ENCODE measurements around the gene ASL. TPM values are rescaled to one million over a fixed set of nuclear protein-coding genes. Genes with fewer than 3 reads are reported as not detected.
"Not testable (repeated sequence)": the region's sequence is repeated elsewhere in the genome, so short reads cannot be mapped to it uniquely, and the experiment has no call there.

ASL gene
- total RNA-seq (2021; fragmentation: NEBNext Ultra II Directional; extraction: Animal tissue kit (Norgen Biotek cat#: 25700)), result 10 to 100 TPM; 40.5 to 47.4 (median 41.8) TPM
- long read RNA-seq, transcript ASL-205 (16 exons, 1,622 nt), result minor isoform, 23 of 100 reads
- long read RNA-seq, transcript ASL-201 (17 exons, 2,143 nt), result major isoform, 30 of 100 reads
- long read RNA-seq, partial matches to known transcripts, result 27 of 100 reads
- long read RNA-seq, other reads (novel, unspliced or antisense), result 19 of 100 reads

DNA sequence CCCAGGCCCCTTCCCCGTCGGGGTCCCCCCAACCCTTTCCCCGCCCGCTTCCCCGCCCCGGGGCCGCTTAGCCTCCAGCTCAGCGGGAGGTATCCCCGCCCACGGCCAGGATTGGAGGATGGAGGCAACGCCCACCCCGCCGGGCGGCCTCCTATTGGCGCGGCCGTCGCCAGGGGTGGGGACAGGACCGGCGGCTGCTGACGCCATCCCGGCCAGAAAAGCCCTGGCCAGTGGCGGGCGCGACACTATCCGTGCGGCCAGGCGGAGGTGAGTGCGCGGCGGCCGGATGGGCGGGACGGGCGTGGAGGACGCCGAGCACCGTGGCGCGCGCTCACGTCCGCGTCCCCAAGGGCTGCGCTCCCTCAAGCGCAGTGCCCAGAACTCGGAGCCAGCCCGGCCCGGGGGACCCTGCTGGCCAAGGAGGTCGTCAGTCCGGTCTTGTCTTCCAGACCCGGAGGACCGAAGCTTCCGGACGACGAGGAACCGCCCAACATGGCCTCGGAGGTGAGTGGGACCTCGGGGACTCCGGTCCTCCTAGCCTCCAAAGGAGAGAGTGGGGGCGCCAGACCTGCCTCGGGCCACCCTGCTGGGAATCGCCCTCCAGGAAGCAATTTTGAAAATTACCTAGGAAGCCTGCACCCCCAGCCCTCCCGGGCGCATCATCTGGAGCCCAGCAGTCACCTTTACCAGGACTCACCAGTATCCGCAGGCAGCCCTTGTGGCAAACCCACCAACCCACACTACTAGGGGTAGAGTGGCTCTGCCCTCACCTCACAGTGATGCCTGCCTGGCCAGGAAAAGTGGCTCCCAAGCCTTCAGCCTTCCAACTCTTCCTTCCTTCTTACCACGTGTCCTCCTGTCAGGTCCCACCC, at the start of gene ASL:
Gene ASL, plus strand, starts transcription at position 230 of the 872 bp plus-strand sequence. Its CDS starts 263 bp downstream, at position 493.
- Mint-ChIP-seq H3K27me3 (ENCODE audit: insufficient read depth) (peaks cover 4% of the 10 kb centered on the region; the same call in 1 of the 2 replicates), H3K9me3 (no peaks in the 10 kb centered on the region), H3K4me3 (peak within 1 kb of the TSS; percentile 95), H3K4me1 (ENCODE audit: low read depth) (peaks cover 17% of the 10 kb centered on the region), H3K27ac (peak within 1 kb of the TSS; percentile 80), H3K36me3 (ENCODE audit: low read depth) (no peaks in the 10 kb centered on the region)
- TF ChIP-seq CTCF (IDR thresholded peaks at IDR 0.05), result peak; percentile 38; the same call in 1 of the 2 replicates
- DNase-seq, result peak; percentile 81

DNA sequence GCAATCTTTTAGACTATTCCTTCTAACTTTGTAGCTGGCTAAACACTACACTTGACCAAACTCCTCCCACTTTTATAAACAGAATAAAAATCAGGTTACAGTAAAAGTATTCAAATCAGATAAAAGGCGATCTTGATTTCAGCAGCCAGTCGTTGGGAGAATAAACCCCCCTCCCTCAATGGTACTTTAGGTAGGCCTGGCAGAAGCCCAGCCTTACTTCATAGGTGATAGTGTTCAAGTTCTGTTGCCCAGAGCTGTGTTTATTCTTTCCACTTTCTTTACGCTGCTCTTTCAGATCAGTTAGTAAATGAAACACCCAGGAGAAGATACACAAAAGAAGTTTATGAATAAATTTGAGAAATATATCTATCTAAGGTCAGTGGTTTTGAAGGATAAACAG, 47.3 kb upstream of the ASL start:
- not testable (repeated sequence) for DNase-seq, H3K9me3 Mint-ChIP-seq

DNA sequence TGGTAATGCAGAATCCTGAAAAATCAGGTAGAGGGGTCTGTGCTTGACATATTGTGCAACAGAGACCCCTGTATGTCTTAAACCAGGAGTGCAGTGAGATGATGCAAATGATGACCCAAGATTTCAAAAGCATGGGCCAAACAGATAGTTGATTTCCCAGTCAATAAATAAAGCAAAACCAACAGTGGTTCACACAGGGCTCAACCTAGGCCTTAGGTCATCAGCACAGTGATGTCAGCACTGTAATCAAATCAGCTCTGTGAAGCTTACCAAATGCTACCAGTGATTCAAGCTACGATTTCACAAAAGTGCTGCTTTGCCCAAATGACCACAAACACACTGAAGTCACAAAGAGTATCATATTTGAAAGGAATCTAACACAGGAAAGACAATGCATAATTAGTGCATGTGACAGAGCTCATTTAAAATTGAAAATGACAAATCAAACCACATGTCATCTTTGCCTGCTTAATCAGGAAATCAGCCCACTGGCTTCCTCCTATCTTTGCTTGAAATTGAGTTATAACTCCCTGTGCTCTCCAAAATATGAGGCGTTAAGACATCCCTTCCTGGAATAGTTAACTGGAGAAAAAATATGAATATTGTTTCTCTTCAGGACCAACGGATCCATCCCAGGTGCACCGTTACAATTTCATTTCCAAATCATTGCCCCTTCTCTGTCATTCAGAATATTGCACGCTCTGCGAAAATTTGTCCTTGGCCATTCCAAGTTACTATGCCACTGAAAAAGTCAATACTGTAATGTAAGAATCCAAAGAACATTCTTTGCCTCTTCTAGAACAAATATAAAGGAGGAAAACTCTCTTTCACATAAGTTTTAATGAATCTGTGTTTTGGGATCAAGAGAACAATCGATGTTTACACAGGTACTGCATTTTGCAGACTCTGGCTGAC, 41.9 kb upstream of the ASL start:
- H3K27me3 Mint-ChIP-seq (ENCODE audit: insufficient read depth), result no peaks in the 10 kb centered on the region
- DNase-seq, result no peak
- no peak for TF ChIP-seq CTCF (IDR thresholded peaks at IDR 0.05)

More for the DNA sequence above, 47.3 kb upstream of the ASL start:
- H3K36me3 Mint-ChIP-seq (ENCODE audit: low read depth); H3K27ac Mint-ChIP-seq; H3K27me3 Mint-ChIP-seq (ENCODE audit: insufficient read depth); H3K4me3 Mint-ChIP-seq; H3K4me1 Mint-ChIP-seq (ENCODE audit: low read depth): not testable (repeated sequence)

GRCh38 chr7:66034436-66035010, 41.1 kb upstream of the ASL start:
- not testable (repeated sequence) for H3K36me3 Mint-ChIP-seq (ENCODE audit: low read depth); H3K27me3 Mint-ChIP-seq (ENCODE audit: insufficient read depth); H3K9me3 Mint-ChIP-seq; DNase-seq; H3K27ac Mint-ChIP-seq; H3K4me3 Mint-ChIP-seq
- H3K4me1 Mint-ChIP-seq (ENCODE audit: low read depth), result peaks cover 19% of the 10 kb centered on the region

More for the DNA sequence above, 41.9 kb upstream of the ASL start:
- peaks cover 19% of the 10 kb centered on the region for H3K4me1 Mint-ChIP-seq (ENCODE audit: low read depth)
- H3K36me3 Mint-ChIP-seq (ENCODE audit: low read depth), result no peaks in the 10 kb centered on the region
- H3K27ac Mint-ChIP-seq, result no peak overlapping the region
- H3K4me3 Mint-ChIP-seq, result no peak overlapping the region
- no peaks in the 10 kb centered on the region for H3K9me3 Mint-ChIP-seq

GRCh38 chr7:66036382-66036781, 39.2 kb upstream of the ASL start:
- no peaks in the 10 kb centered on the region for H3K9me3 Mint-ChIP-seq

More at GRCh38 chr7:66036382-66036781, 39.2 kb upstream of the ASL start:
- no peak overlapping the region for H3K4me3 Mint-ChIP-seq
- no peak overlapping the region for H3K27ac Mint-ChIP-seq
- H3K27me3 Mint-ChIP-seq (ENCODE audit: insufficient read depth), result no peaks in the 10 kb centered on the region
- no peaks in the 10 kb centered on the region for H3K36me3 Mint-ChIP-seq (ENCODE audit: low read depth)
- no peak for TF ChIP-seq CTCF (IDR thresholded peaks at IDR 0.05)
- peaks cover 19% of the 10 kb centered on the region for H3K4me1 Mint-ChIP-seq (ENCODE audit: low read depth)
- no peak for DNase-seq

Measured in HFFc6 (cell line).